Measurements from ENCODE around the gene MRPS27. TPM values are rescaled to one million over a fixed set of nuclear protein-coding genes. Genes with fewer than 3 reads are reported as not detected.

MRPS27 gene
- polyA plus RNA-seq (2011; rRNA removed) (141 and 160 TPM in 2 replicates), polyA plus RNA-seq (2017; fragmentation: RNase III; extraction: RNeasy Plus Mini Kit Qiagen cat#74134 plus additional on column Dnase treatment) (73.8 to 81.1 TPM (median 81.0 TPM) in 3 replicates), polyA minus RNA-seq (2011; rRNA and poly(A)+ RNA removed) (154 and 167 TPM in 2 replicates)
- polyA plus RNA-seq (2012; cell fraction: cytosol; rRNA removed): 66.9 and 73.2 TPM in 2 replicates
- polyA plus RNA-seq (2012; cell fraction: nucleus; rRNA removed): 57.2 and 72.5 TPM in 2 replicates

DNA sequence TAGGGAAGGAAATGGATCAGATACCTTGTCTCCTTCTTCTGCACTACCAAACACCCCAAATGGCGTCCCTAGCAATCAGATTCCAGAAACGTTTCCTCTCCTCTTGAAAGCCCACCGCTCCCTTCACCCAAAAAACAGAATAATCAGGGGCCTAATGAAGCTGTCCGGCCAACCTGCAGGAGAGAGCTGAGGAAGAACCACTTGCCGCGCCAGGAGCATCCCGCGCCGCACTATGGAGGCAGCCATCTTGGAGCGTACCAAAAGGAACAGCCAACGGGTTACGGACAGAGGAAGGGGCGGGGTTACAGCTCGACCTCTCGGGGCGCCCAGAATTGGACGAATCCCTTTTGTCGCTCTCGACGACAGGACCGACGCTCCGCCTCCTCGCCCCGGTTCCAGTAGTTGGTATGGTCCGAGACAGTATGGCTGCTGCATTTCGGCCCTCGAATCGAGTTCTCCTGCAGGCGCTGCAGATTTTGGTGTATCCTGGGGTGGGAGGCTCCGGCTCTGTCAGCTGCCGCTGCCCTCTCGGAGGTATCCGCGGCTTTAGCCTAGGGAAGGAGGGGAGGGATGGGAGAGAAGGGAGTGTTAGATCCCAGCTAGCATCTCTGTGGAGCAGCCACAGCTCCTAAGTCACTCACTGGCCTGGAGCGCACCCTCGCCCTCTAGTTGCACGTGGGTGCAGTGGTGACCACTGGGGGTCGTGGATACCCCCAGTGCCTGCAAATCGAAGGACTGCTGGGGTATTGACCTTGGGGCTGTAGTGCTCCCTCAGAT lies at the start of gene MRPS27, which contains the start of gene PTCD2:
Gene MRPS27, minus strand, starts transcription at position 265 of the 777 bp plus-strand sequence. Its CDS starts 19 bp downstream, at position 246.
Gene PTCD2, plus strand, starts transcription at position 398 of the 777 bp plus-strand sequence. Its CDS starts 10 bp downstream, at position 408.
- CTCF ChIA-PET: interaction anchor here (0.7 to 6.3 kb wide), 7 partner anchors 10 to 499 kb away, joined by 3 to 58 read pairs (median 3); no protein-coding TSS in a partner anchor
- no peak for TF ChIP-seq FOSL2 (IDR thresholded peaks at IDR 0.05)
- no peak for TF ChIP-seq FOSL2 (CRISPR knock-in tag; IDR thresholded peaks at IDR 0.05)
- TF ChIP-seq CEBPB (IDR thresholded peaks at IDR 0.05): no peak
- no peak for TF ChIP-seq JUNB (IDR thresholded peaks at IDR 0.05)
- TF ChIP-seq CHD2 (IDR thresholded peaks at IDR 0.05; ENCODE audit: low read length, partially characterized antibody): no peak
- TF ChIP-seq EHMT2 (IDR thresholded peaks at IDR 0.05; ENCODE audit: low read depth): no peak
- TF ChIP-seq, protein P1, sequence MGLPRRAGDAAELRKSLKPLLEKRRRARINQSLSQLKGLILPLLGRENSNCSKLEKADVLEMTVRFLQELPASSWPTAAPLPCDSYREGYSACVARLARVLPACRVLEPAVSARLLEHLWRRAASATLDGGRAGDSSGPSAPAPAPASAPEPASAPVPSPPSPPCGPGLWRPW (IDR thresholded peaks at IDR 0.05): no peak
- peak; percentile 33; the same call in 1 of the 2 replicates for TF ChIP-seq BHLHE40 (IDR thresholded peaks at IDR 0.05; ENCODE audit: low read depth, low read length)
- no peak for TF ChIP-seq MAFK (IDR thresholded peaks at IDR 0.05; ENCODE audit: partially characterized antibody)
- TF ChIP-seq HOXB5 (CRISPR knock-in tag; IDR thresholded peaks at IDR 0.05): 0 out of 2 replicates have a peak, but pooled peaks have one; percentile 44
- TF ChIP-seq PHF8 (IDR thresholded peaks at IDR 0.05; ENCODE audit: borderline replicate concordance, low read depth): peak; percentile 52; the same call in 1 of the 2 replicates
- 0 out of 2 replicates have a peak, but pooled peaks have one; percentile 49 for TF ChIP-seq MAZ (IDR thresholded peaks at IDR 0.05; ENCODE audit: borderline replicate concordance, low read depth, low read length)
- no peak for TF ChIP-seq CHD4 (IDR thresholded peaks at IDR 0.05; ENCODE audit: borderline replicate concordance)
- TF ChIP-seq SMC3 (IDR thresholded peaks at IDR 0.05): 0 out of 3 replicates have a peak, but pooled peaks have one; percentile 12
- no peak for TF ChIP-seq EP300 (IDR thresholded peaks at IDR 0.05)
- TF ChIP-seq POLR2A (IDR thresholded peaks at IDR 0.05; ENCODE audit: low read length): peak; percentile 85
- no peak for TF ChIP-seq RARB (CRISPR knock-in tag; IDR thresholded peaks at IDR 0.05)
- TF ChIP-seq HOXB13 (CRISPR knock-in tag; IDR thresholded peaks at IDR 0.05; ENCODE audit: low read depth): peak; percentile 74; the same call in 1 of the 2 replicates
- TF ChIP-seq, protein P2, sequence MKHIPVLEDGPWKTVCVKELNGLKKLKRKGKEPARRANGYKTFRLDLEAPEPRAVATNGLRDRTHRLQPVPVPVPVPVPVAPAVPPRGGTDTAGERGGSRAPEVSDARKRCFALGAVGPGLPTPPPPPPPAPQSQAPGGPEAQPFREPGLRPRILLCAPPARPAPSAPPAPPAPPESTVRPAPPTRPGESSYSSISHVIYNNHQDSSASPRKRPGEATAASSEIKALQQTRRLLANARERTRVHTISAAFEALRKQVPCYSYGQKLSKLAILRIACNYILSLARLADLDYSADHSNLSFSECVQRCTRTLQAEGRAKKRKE (CRISPR knock-in tag; IDR thresholded peaks at IDR 0.05; ENCODE audit: low read depth): peak; percentile 67; the same call in 1 of the 2 replicates
- no peak for TF ChIP-seq ZSCAN20 (CRISPR knock-in tag; IDR thresholded peaks at IDR 0.05)
- TF ChIP-seq, protein P3, sequence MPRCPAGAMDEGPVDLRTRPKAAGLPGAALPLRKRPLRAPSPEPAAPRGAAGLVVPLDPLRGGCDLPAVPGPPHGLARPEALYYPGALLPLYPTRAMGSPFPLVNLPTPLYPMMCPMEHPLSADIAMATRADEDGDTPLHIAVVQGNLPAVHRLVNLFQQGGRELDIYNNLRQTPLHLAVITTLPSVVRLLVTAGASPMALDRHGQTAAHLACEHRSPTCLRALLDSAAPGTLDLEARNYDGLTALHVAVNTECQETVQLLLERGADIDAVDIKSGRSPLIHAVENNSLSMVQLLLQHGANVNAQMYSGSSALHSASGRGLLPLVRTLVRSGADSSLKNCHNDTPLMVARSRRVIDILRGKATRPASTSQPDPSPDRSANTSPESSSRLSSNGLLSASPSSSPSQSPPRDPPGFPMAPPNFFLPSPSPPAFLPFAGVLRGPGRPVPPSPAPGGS (IDR thresholded peaks at IDR 0.05): peak; percentile 81; the same call in 1 of the 3 replicates
- peak; percentile 78 for TF ChIP-seq MYC (IDR thresholded peaks at IDR 0.05; ENCODE audit: borderline replicate concordance, low read length)
- no peak for TF ChIP-seq NR3C1 (IDR thresholded peaks at IDR 0.05)
- TF ChIP-seq, protein P4, sequence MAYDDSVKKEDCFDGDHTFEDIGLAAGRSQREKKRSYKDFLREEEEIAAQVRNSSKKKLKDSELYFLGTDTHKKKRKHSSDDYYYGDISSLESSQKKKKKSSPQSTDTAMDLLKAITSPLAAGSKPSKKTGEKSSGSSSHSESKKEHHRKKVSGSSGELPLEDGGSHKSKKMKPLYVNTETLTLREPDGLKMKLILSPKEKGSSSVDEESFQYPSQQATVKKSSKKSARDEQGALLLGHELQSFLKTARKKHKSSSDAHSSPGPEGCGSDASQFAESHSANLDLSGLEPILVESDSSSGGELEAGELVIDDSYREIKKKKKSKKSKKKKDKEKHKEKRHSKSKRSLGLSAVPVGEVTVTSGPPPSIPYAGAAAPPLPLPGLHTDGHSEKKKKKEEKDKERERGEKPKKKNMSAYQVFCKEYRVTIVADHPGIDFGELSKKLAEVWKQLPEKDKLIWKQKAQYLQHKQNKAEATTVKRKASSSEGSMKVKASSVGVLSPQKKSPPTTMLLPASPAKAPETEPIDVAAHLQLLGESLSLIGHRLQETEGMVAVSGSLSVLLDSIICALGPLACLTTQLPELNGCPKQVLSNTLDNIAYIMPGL (CRISPR knock-in tag; IDR thresholded peaks at IDR 0.05; ENCODE audit: borderline replicate concordance): 0 out of 2 replicates have a peak, but pooled peaks have one; percentile 46
- no peak for TF ChIP-seq KDM1A (IDR thresholded peaks at IDR 0.05; ENCODE audit: low read depth)
- peak; percentile 84; the same call in 1 of the 2 replicates for TF ChIP-seq TFCP2L1 (CRISPR knock-in tag; IDR thresholded peaks at IDR 0.05)
- TF ChIP-seq, protein P5, sequence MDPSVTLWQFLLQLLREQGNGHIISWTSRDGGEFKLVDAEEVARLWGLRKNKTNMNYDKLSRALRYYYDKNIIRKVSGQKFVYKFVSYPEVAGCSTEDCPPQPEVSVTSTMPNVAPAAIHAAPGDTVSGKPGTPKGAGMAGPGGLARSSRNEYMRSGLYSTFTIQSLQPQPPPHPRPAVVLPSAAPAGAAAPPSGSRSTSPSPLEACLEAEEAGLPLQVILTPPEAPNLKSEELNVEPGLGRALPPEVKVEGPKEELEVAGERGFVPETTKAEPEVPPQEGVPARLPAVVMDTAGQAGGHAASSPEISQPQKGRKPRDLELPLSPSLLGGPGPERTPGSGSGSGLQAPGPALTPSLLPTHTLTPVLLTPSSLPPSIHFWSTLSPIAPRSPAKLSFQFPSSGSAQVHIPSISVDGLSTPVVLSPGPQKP (IDR thresholded peaks at IDR 0.05; ENCODE audit: low read depth, low read length): no peak
- TF ChIP-seq TP53 (CRISPR knock-in tag; IDR thresholded peaks at IDR 0.05): peak; percentile 47; the same call in 1 of the 2 replicates
- no peak for TF ChIP-seq ZNF302 (CRISPR knock-in tag; IDR thresholded peaks at IDR 0.05)
- TF ChIP-seq, protein P6, sequence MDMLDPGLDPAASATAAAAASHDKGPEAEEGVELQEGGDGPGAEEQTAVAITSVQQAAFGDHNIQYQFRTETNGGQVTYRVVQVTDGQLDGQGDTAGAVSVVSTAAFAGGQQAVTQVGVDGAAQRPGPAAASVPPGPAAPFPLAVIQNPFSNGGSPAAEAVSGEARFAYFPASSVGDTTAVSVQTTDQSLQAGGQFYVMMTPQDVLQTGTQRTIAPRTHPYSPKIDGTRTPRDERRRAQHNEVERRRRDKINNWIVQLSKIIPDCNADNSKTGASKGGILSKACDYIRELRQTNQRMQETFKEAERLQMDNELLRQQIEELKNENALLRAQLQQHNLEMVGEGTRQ (IDR thresholded peaks at IDR 0.05): 0 out of 2 replicates have a peak, but pooled peaks have one; percentile 8
- TF ChIP-seq ESRRA (IDR thresholded peaks at IDR 0.05; ENCODE audit: borderline replicate concordance, low read length): no peak
- TF ChIP-seq HDAC2 (IDR thresholded peaks at IDR 0.05): peak; percentile 90
- TF ChIP-seq FOXS1 (CRISPR knock-in tag; IDR thresholded peaks at IDR 0.05): no peak

More for the DNA sequence above, at the start of gene MRPS27, which contains the start of gene PTCD2:
- POLR2A ChIA-PET: interaction anchor here (0.5 to 2.0 kb wide), 13 partner anchors 10 to 539 kb away, joined by 3 to 16 read pairs (median 3); partner anchors contain the start of gene TNPO1
- ATAC-seq (peak; percentile 99), DNase-seq (ENCODE audit: low read depth in 1 of 2, low spot score in 1 of 2) (peak; percentile 98 to 99), FAIRE-seq (peak; percentile 23)
- H3K27ac ChIP-seq: peak within 1 kb of the TSS; percentile 89 to 94
- H3K4me3 ChIP-seq: peak within 1 kb of the TSS; percentile 82
- H3K4me1 ChIP-seq: peaks cover 37% of the 10 kb centered on the region
- peak within 1 kb of the TSS; percentile 87 for H3K4me2 ChIP-seq
- H3K9me3 ChIP-seq: no peaks in the 10 kb centered on the region
- WGBS (ENCODE audit: missing lambda C conversion rate): under 1% methylated on average over 37 of the region's 40 CpGs
